ENCODE measurements around the gene IL31. TPM values are rescaled to one million over a fixed set of nuclear protein-coding genes. Genes with fewer than 3 reads are reported as not detected.

The IL31 gene
- total RNA-seq, 1 experiment from 2014 or later, result not detected

GRCh38 chr12:122201381-122201780 lies 27.4 kb upstream of the IL31 start:
- no peak for DNase-seq (ENCODE audit: low spot score)
- TF ChIP-seq EZH2 (IDR thresholded peaks at IDR 0.05; ENCODE audit: borderline replicate concordance, low read depth, low read length, poor library complexity, severe bottlenecking), result no peak
- ChIA-PET POLR2A (ENCODE audit: low non-redundant PET) (no interaction called here), CTCF (no interaction called here)
- Histone ChIP-seq H3K4me1 (ENCODE audit: insufficient read depth, low read length, poor library complexity, severe bottlenecking) (peaks cover 14% of the 10 kb centered on the region), H3K9me3 (ENCODE audit: low read depth, low read length, poor library complexity, severe bottlenecking) (no peaks in the 10 kb centered on the region), H3K36me3 (ENCODE audit: insufficient read depth, low read length, poor library complexity, severe bottlenecking) (no peaks in the 10 kb centered on the region), H3K27me3 (replicated peaks; ENCODE audit: insufficient read depth, low read depth, low read length, poor library complexity) (peaks cover 15% of the 10 kb centered on the region), H3K4me3 (ENCODE audit: low read depth, low read length, poor library complexity, severe bottlenecking) (no peak overlapping the region), H3K27ac (ENCODE audit: low read depth, low read length, poor library complexity, severe bottlenecking) (no peak overlapping the region)
- BruUV-seq (replicated peaks), result no TSS peak
- intact Hi-C loops (cut with micrococcal nuclease; ENCODE audit: unreplicated experiment), result no loop called here

- H3K27me3 ChIP-seq (replicated peaks; ENCODE audit: insufficient read depth, low read depth, low read length, poor library complexity), result peaks cover 15% of the 10 kb centered on the region
- no peaks in the 10 kb centered on the region for H3K9me3 ChIP-seq (ENCODE audit: low read depth, low read length, poor library complexity, severe bottlenecking)
- ChIA-PET CTCF (no interaction called here), POLR2A (ENCODE audit: low non-redundant PET) (no interaction called here)
- TF ChIP-seq CTCF (conservative IDR thresholded peaks at IDR 0.05; ENCODE audit: low read depth, low read length) (no peak), EZH2 (IDR thresholded peaks at IDR 0.05; ENCODE audit: borderline replicate concordance, low read depth, low read length, poor library complexity, severe bottlenecking) (no peak)
- no peak overlapping the region for H3K4me3 ChIP-seq (ENCODE audit: low read depth, low read length, poor library complexity, severe bottlenecking)
- no peaks in the 10 kb centered on the region for H3K36me3 ChIP-seq (ENCODE audit: insufficient read depth, low read length, poor library complexity, severe bottlenecking)
- DNase-seq (ENCODE audit: low spot score), result no peak
- no peak overlapping the region for H3K27ac ChIP-seq (ENCODE audit: low read depth, low read length, poor library complexity, severe bottlenecking)
- no TSS peak for BruUV-seq (replicated peaks)
- intact Hi-C loops (cut with micrococcal nuclease; ENCODE audit: unreplicated experiment), result no loop called here
- H3K4me1 ChIP-seq (ENCODE audit: insufficient read depth, low read length, poor library complexity, severe bottlenecking), result peaks cover 14% of the 10 kb centered on the region
These were observed 26.6 kb upstream of the IL31 start for GRCh38 chr12:122200541-122201175.

- H3K4me3 ChIP-seq (ENCODE audit: low read depth, low read length, poor library complexity, severe bottlenecking), result no peak overlapping the region
- CTCF ChIA-PET, result no interaction called here
- intact Hi-C loops (cut with micrococcal nuclease; ENCODE audit: unreplicated experiment), result no loop called here
These were observed 25.7 kb upstream of the IL31 start for GRCh38 chr12:122199484-122200355.

More at GRCh38 chr12:122199484-122200355, 25.7 kb upstream of the IL31 start:
- POLR2A ChIA-PET (ENCODE audit: low non-redundant PET), result no interaction called here
- no peaks in the 10 kb centered on the region for H3K36me3 ChIP-seq (ENCODE audit: insufficient read depth, low read length, poor library complexity, severe bottlenecking)
- peaks cover 9% of the 10 kb centered on the region for H3K27me3 ChIP-seq (replicated peaks; ENCODE audit: insufficient read depth, low read depth, low read length, poor library complexity)
- TF ChIP-seq CTCF (conservative IDR thresholded peaks at IDR 0.05; ENCODE audit: low read depth, low read length), result no peak
- no peak for TF ChIP-seq EZH2 (IDR thresholded peaks at IDR 0.05; ENCODE audit: borderline replicate concordance, low read depth, low read length, poor library complexity, severe bottlenecking)
- H3K27ac ChIP-seq (ENCODE audit: low read depth, low read length, poor library complexity, severe bottlenecking), result no peak overlapping the region
- no peak for DNase-seq (ENCODE audit: low spot score)
- H3K9me3 ChIP-seq (ENCODE audit: low read depth, low read length, poor library complexity, severe bottlenecking), result no peaks in the 10 kb centered on the region
- H3K4me1 ChIP-seq (ENCODE audit: insufficient read depth, low read length, poor library complexity, severe bottlenecking), result peaks cover 14% of the 10 kb centered on the region
- no TSS peak for BruUV-seq (replicated peaks)

All from A673 (cell line).